ENCODE results near the gene CHRND.

CHRND gene

DNA sequence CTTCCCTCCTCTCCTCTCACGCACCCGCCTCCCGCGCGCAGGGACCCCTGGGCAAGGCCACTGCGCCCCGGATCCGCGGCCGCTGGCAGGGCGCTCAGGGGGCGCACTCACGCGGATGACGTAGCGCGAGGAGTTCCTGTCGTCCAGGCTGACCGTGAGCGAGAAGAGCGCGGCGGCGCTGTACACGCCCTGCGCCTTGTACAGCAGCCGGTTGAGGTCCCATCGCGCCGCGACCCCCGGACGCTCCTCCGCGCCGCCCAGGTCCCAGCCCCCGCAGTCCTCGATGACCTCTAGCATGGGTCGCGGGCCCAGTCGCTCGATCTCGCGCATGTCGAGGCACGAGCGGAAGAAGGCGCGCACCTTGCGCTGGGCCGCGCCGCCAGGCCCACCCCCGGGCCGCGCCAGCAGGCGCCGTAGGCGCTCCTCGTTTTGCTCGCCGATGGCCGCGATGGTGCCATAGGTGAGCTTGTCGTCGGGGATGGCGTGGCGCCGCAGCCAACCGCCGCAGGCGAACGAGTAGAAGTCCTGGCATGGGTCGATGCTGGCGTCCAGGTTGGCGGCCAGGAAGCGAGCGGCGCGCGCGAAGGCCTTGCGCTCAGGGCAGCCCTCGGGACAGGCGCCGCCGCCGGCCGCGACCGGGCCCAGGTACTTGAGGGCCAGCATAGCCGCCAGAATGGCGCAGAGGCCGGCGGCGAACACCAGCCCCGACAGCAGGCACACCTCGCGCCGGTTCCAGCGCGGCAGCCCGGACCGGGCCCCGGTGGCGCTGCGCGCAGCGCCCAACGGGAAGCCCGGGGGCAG, 40.0 kb upstream of the CHRND start:
- DNase-seq (ENCODE audit: low read depth in 1 of 2, low spot score in 1 of 2), result no peak
- TF ChIP-seq CTCF (IDR thresholded peaks at IDR 0.05; ENCODE audit: insufficient read depth, low read length) (no peak), SPI1 (IDR thresholded peaks at IDR 0.05; ENCODE audit: borderline replicate concordance, low read depth) (no peak), POLR2AphosphoS5 (IDR thresholded peaks at IDR 0.05; ENCODE audit: low read depth) (no peak), GABPA (IDR thresholded peaks at IDR 0.05; ENCODE audit: low read depth) (no peak), REST (IDR thresholded peaks at IDR 0.05; ENCODE audit: insufficient replicate concordance, low read depth) (no peak)
- Histone ChIP-seq H3K27ac (replicated peaks) (no peak overlapping the region), H3K27me3 (ENCODE audit: insufficient read depth, poor library complexity, severe bottlenecking) (peaks cover 50% of the 10 kb centered on the region), H3K4me3 (replicated peaks; ENCODE audit: insufficient read depth, low read length) (no peak overlapping the region)

GRCh38 chr2:232486558-232487384, 39.2 kb upstream of the CHRND start:
- TF ChIP-seq GABPA (IDR thresholded peaks at IDR 0.05; ENCODE audit: low read depth), result no peak
- TF ChIP-seq REST (IDR thresholded peaks at IDR 0.05; ENCODE audit: insufficient replicate concordance, low read depth), result no peak
- TF ChIP-seq POLR2AphosphoS5 (IDR thresholded peaks at IDR 0.05; ENCODE audit: low read depth), result no peak
- no peak for TF ChIP-seq SPI1 (IDR thresholded peaks at IDR 0.05; ENCODE audit: borderline replicate concordance, low read depth)
- no peak for TF ChIP-seq CTCF (IDR thresholded peaks at IDR 0.05; ENCODE audit: insufficient read depth, low read length)
- DNase-seq (ENCODE audit: low read depth in 1 of 2, low spot score in 1 of 2), result no peak
- Histone ChIP-seq H3K27me3 (ENCODE audit: insufficient read depth, poor library complexity, severe bottlenecking) (peaks cover 50% of the 10 kb centered on the region), H3K4me3 (replicated peaks; ENCODE audit: insufficient read depth, low read length) (peak overlapping the region; percentile 21), H3K27ac (replicated peaks) (no peak overlapping the region)

- Histone ChIP-seq H3K27ac (replicated peaks) (no peak within 1 kb of the TSS), H3K27me3 (ENCODE audit: insufficient read depth, poor library complexity, severe bottlenecking) (peaks cover 50% of the 10 kb centered on the region), H3K4me3 (replicated peaks; ENCODE audit: insufficient read depth, low read length) (peak within 1 kb of the TSS; percentile 21)
- no peak for TF ChIP-seq SPI1 (IDR thresholded peaks at IDR 0.05; ENCODE audit: borderline replicate concordance, low read depth)
- no peak for TF ChIP-seq GABPA (IDR thresholded peaks at IDR 0.05; ENCODE audit: low read depth)
- TF ChIP-seq CTCF (IDR thresholded peaks at IDR 0.05; ENCODE audit: insufficient read depth, low read length), result no peak
- TF ChIP-seq POLR2AphosphoS5 (IDR thresholded peaks at IDR 0.05; ENCODE audit: low read depth), result no peak
- no peak for TF ChIP-seq REST (IDR thresholded peaks at IDR 0.05; ENCODE audit: insufficient replicate concordance, low read depth)
- DNase-seq (ENCODE audit: low read depth in 1 of 2, low spot score in 1 of 2), result no peak
Measured at GRCh38 chr2:232487385-232488096, 38.4 kb upstream of the CHRND start, which contains the start of gene ECEL1. TSS of gene ECEL1 (minus strand) at chr2:232487834. CDS start at chr2:232486653, 1,181 bp downstream.
